Neural progenitor cell (in vitro differentiated cells): ENCODE data around the gene RNF31. TPM values are rescaled to one million over a fixed set of nuclear protein-coding genes. Genes with fewer than 3 reads are reported as not detected.

ENCODE experiments used
- DNase-seq: peaks from one replicate; pipeline ENCODE4 v3.0.0-alpha.2; 2016; ENCODE audit warnings: low spot score
- H2AFZ ChIP-seq: fragments of 200-600 bp; sonication (generic); replicated peaks from 2 replicates; pipeline ENCODE4 v1.6.1; 2016; ENCODE audit warnings: antibody characterized with exemption
- H3F3A ChIP-seq: fragments of 200-600 bp; sonication (generic); 2 replicates; pipeline ENCODE4 v1.6.1; 2016; ENCODE audit warnings: antibody characterized with exemption, low read depth
- H3K27ac ChIP-seq: fragments of 200-600 bp; sonication (generic); 2 replicates; pipeline ENCODE4 v1.5.1; 2016; ENCODE audit warnings: mild to moderate bottlenecking
- H3K27me3 ChIP-seq: fragments of 200-600 bp; sonication (generic); 2 replicates; pipeline ENCODE4 v1.6.1; 2016; ENCODE audit warnings: mild to moderate bottlenecking, moderate library complexity
- H3K36me3 ChIP-seq: fragments of 200-600 bp; sonication (generic); 2 replicates; pipeline ENCODE4 v1.5.1; 2016
- H3K4me1 ChIP-seq: fragments of 200-600 bp; sonication (generic); 2 replicates; pipeline ENCODE4 v1.6.1; 2016; ENCODE audit warnings: mixed run types
- H3K4me2 ChIP-seq: fragments of 200-600 bp; sonication (generic); 2 replicates; pipeline ENCODE4 v1.6.1; 2016
- H3K4me3 ChIP-seq: fragments of 200-600 bp; sonication (generic); 2 replicates; pipeline ENCODE4 v1.5.1; 2016
- H3K79me2 ChIP-seq: fragments of 200-600 bp; sonication (generic); 2 replicates; pipeline ENCODE4 v1.6.1; 2016; ENCODE audit warnings: low read depth
- H3K9ac ChIP-seq: fragments of 200-600 bp; sonication (generic); 2 replicates; pipeline ENCODE4 v1.6.1; 2016
- H3K9me3 ChIP-seq: fragments of 200-600 bp; sonication (generic); 2 replicates; pipeline ENCODE4 v1.5.1; 2016; ENCODE audit warnings: low read depth
- H4K20me1 ChIP-seq: fragments of 200-600 bp; sonication (generic); 2 replicates; pipeline ENCODE4 v1.6.1; 2016; ENCODE audit warnings: low read depth
- H3K27ac Mint-ChIP-seq: 3 replicates; pipeline ENCODE4 v1.8.0; 2021; ENCODE audit warnings: mixed read lengths
- H3K27me3 Mint-ChIP-seq: 2 replicates; pipeline ENCODE4 v1.8.0; 2022; ENCODE audit warnings: low read depth, mild to moderate bottlenecking, inconsistent platforms, moderate library complexity, mixed read lengths; ENCODE audit not compliant: insufficient read depth
- H3K36me3 Mint-ChIP-seq: 3 replicates; pipeline ENCODE4 v1.8.0; 2021; ENCODE audit warnings: mixed read lengths
- H3K4me1 Mint-ChIP-seq: 3 replicates; pipeline ENCODE4 v1.8.0; 2021; ENCODE audit warnings: mixed read lengths
- H3K4me3 Mint-ChIP-seq: 3 replicates; pipeline ENCODE4 v1.8.0; 2021; ENCODE audit warnings: mild to moderate bottlenecking, moderate library complexity, mixed read lengths
- H3K9me3 Mint-ChIP-seq: 3 replicates; pipeline ENCODE4 v1.8.0; 2020; ENCODE audit warnings: mixed read lengths
- EZH2 ChIP-seq: fragments of 200-600 bp; sonication (generic); IDR thresholded peaks from 2 replicates; pipeline ENCODE4 v1.6.1; 2017; ENCODE audit warnings: antibody characterized with exemption, mild to moderate bottlenecking, moderate library complexity
- EZH2phosphoT487 ChIP-seq: fragments of 200-600 bp; sonication (generic); IDR thresholded peaks from 2 replicates; pipeline ENCODE4 v1.6.1; 2017; ENCODE audit warnings: antibody characterized with exemption
- total RNA-seq: library from RNA; depleted of rRNA; stranded (reverse); fragments of >200 nt; gene quantifications from 2 replicates; pipeline ENCODE4 v1.2.3, GENCODE V29; 2015; ENCODE audit warnings: low replicate concordance
- TF ChIP-seq, protein P1 (sequence below): fragments of 200-600 bp; sonication (generic); IDR thresholded peaks from 2 replicates; pipeline ENCODE4 v1.5.1; 2017; ENCODE audit warnings: antibody characterized with exemption, mild to moderate bottlenecking

Gene RNF31
- total RNA-seq, 1 donor from 2014 or later = 28.8 TPM

DNA sequence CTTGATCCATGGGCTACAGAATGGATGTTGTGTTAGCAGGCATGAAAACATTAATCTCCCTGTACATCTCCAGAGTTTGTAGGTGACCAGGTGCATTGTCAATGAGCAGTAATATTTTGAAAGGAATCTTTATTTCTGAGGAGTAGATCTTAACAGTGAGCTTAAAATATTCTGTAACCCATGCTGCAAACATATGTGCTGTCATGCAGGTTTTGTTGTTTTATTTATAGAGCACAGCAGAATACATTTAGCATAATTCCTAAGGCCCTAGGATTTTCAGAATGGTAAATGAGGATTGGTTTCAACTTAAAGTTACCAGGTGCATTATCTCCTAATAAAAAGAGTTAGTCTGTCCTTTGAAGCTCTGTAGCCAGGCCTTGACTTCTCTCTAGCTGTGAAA, 20.4 kb upstream of the RNF31 start:
- H3K27me3 ChIP-seq = no peaks in the 10 kb centered on the region
- H3K27ac ChIP-seq = no peak overlapping the region
- H3K27ac Mint-ChIP-seq = no peak overlapping the region
- no peak overlapping the region for H3K9ac ChIP-seq
- H3K4me2 ChIP-seq = no peak overlapping the region
- H3K36me3 ChIP-seq = no peaks in the 10 kb centered on the region
- H3F3A ChIP-seq = no peaks in the 10 kb centered on the region
- no peaks in the 10 kb centered on the region for H3K9me3 Mint-ChIP-seq
- no peaks in the 10 kb centered on the region for H4K20me1 ChIP-seq
- H3K4me3 ChIP-seq = no peak overlapping the region
- H3K4me1 Mint-ChIP-seq = no peaks in the 10 kb centered on the region
- no peaks in the 10 kb centered on the region for H3K9me3 ChIP-seq
- no peak for DNase-seq
- TF ChIP-seq EZH2 (no peak), EZH2phosphoT487 (no peak)
- TF ChIP-seq, protein P1, sequence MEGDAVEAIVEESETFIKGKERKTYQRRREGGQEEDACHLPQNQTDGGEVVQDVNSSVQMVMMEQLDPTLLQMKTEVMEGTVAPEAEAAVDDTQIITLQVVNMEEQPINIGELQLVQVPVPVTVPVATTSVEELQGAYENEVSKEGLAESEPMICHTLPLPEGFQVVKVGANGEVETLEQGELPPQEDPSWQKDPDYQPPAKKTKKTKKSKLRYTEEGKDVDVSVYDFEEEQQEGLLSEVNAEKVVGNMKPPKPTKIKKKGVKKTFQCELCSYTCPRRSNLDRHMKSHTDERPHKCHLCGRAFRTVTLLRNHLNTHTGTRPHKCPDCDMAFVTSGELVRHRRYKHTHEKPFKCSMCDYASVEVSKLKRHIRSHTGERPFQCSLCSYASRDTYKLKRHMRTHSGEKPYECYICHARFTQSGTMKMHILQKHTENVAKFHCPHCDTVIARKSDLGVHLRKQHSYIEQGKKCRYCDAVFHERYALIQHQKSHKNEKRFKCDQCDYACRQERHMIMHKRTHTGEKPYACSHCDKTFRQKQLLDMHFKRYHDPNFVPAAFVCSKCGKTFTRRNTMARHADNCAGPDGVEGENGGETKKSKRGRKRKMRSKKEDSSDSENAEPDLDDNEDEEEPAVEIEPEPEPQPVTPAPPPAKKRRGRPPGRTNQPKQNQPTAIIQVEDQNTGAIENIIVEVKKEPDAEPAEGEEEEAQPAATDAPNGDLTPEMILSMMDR = no peak
- H3K27me3 Mint-ChIP-seq = no peaks in the 10 kb centered on the region
- no peaks in the 10 kb centered on the region for H3K36me3 Mint-ChIP-seq
- H2AFZ ChIP-seq = no peak overlapping the region
- no peaks in the 10 kb centered on the region for H3K79me2 ChIP-seq
- H3K4me3 Mint-ChIP-seq = no peak overlapping the region
- H3K4me1 ChIP-seq = no peaks in the 10 kb centered on the region

DNA sequence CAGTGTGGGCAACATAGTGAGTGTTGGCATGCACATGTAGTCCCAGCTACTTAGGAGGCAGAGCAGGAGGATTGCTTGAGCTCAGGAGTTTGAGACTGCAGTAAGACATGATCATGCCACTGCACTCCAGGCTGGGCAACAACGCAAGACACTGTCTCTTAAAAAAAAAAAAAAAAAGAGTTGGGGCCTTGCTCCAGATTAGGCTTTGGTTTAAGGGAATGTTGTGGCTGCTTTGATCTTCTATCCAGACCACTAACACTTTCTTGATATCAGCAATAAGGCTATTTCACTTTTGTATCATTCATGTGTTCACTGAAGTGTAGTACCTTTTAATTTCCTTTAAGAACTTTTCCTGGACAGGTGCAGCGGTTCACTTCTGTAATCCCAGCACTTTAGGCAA, 19.6 kb upstream of the RNF31 start:
- Histone ChIP-seq H3K4me1 (no peaks in the 10 kb centered on the region), H3K79me2 (no peaks in the 10 kb centered on the region), H2AFZ (no peak overlapping the region), H3K27ac (no peak overlapping the region), H3K36me3 (no peaks in the 10 kb centered on the region), H3K4me3 (no peak overlapping the region), H3F3A (no peaks in the 10 kb centered on the region), H4K20me1 (no peaks in the 10 kb centered on the region), H3K9ac (no peak overlapping the region), H3K4me2 (no peak overlapping the region), H3K27me3 (no peaks in the 10 kb centered on the region), H3K9me3 (no peaks in the 10 kb centered on the region)
- Mint-ChIP-seq H3K27me3 (peaks cover 4% of the 10 kb centered on the region), H3K4me1 (no peaks in the 10 kb centered on the region), H3K4me3 (no peak overlapping the region), H3K27ac (no peak overlapping the region), H3K9me3 (no peaks in the 10 kb centered on the region), H3K36me3 (no peaks in the 10 kb centered on the region)
- DNase-seq = no peak
- TF ChIP-seq EZH2 (no peak), EZH2phosphoT487 (no peak)
- TF ChIP-seq, protein P1 = no peak

DNA sequence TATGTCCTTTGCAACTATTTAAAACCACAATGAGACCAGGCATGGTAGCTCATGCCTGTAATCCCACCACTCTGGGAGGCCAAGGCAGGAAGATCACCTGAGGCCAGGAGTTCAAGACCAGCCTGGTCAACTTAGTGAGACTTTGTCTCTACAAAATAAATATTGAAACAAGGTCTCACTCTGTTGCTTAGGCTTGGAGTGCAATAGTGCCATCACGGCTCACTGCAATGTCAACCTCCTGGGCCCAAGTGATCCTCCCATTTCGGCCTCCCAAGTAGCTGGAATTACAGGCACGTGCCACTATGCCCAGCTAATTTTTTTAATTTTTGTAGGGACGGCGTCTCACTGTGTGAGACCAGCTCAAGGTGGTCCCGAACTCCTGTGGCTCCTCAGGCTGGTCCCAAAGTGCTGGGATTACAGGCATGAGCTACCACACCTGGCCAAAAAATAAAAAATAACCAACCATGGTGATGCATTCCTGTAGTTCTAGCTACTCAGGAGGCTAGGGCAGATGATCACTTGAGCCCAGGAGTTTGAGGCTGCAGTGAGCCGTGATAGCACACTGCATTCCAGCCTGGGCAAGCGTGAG, 17.8 kb upstream of the RNF31 start:
- H3K9me3 ChIP-seq = no peaks in the 10 kb centered on the region
- H3K4me1 ChIP-seq = no peaks in the 10 kb centered on the region
- no peak overlapping the region for H3K4me3 ChIP-seq
- H3K36me3 ChIP-seq = no peaks in the 10 kb centered on the region
- no peak overlapping the region for H3K27ac Mint-ChIP-seq
- no peaks in the 10 kb centered on the region for H3K27me3 ChIP-seq
- no peak overlapping the region for H2AFZ ChIP-seq
- H3K36me3 Mint-ChIP-seq = no peaks in the 10 kb centered on the region
- H3K79me2 ChIP-seq = no peaks in the 10 kb centered on the region
- no peak overlapping the region for H3K4me3 Mint-ChIP-seq
- no peak overlapping the region for H3K4me2 ChIP-seq
- H3K9me3 Mint-ChIP-seq = no peaks in the 10 kb centered on the region
- DNase-seq = no peak
- peaks cover 4% of the 10 kb centered on the region for H3K27me3 Mint-ChIP-seq
- H3K9ac ChIP-seq = no peak overlapping the region
- TF ChIP-seq EZH2phosphoT487 (no peak), EZH2 (no peak)
- TF ChIP-seq, protein P1 = no peak
- H4K20me1 ChIP-seq = no peaks in the 10 kb centered on the region
- H3F3A ChIP-seq = peaks cover 4% of the 10 kb centered on the region
- H3K27ac ChIP-seq = no peak overlapping the region
- H3K4me1 Mint-ChIP-seq = no peaks in the 10 kb centered on the region
